ENCODE measurements around the gene NAPG.
"Not testable (repeated sequence)": the region's sequence is repeated elsewhere in the genome, so short reads cannot be mapped to it uniquely, and the experiment has no call there.

The NAPG gene

DNA sequence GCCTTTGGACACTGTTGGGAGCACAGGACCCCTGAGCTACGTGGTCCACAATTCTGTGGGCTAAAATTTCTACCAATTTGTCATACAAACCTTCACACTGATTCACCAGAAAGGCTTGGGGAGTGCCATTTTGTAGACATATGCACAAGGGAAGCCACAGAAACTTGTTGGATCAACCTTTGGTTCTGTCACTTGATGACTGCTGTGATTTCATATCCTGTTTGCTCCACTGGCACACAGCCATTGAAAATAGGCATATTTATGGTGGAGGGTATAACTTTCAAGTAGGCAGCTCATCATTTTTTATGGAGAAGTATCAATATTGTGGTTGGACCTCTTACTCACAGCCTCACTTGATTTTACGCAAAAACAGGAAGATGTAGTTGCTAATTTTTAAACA lies 10.5 kb downstream of the NAPG start:
- Histone ChIP-seq H3K27me3 (replicated peaks; ENCODE audit: control insufficient read depth, insufficient read depth, low read length) (no peaks in the 10 kb centered on the region), H3K4me3 (replicated peaks; ENCODE audit: low read depth, low read length) (no peak overlapping the region), H3K36me3 (ENCODE audit: control insufficient read depth, insufficient read depth, low read length) (peaks cover under 1% of the 10 kb centered on the region)
- no peak for TF ChIP-seq CTCF (IDR thresholded peaks at IDR 0.05; ENCODE audit: insufficient read depth, low read length, poor library complexity, severe bottlenecking)
- DNase-seq (ENCODE audit: extremely low read depth, insufficient read length) = no peak

DNA sequence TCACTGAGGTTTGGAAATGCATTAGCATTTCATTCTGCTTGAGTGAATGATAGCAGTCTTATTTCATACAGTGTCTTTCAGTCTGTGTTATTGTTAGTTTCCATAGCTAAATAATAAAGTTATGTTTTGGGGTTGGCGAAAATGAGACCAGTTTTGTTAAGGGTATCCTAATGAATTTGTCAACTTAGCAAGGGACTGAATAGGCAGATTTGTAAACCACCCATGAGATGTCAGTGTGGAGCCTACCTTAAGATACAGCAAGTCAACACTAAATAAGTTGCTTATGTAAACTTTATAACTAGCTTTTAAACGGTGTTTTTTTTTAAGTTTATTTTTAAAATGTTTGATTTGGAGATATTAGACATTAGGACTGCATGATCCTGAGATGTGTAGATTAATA lies 11.9 kb downstream of the NAPG start:
- no peak for DNase-seq (ENCODE audit: extremely low read depth, insufficient read length)
- Histone ChIP-seq H3K36me3 (ENCODE audit: control insufficient read depth, insufficient read depth, low read length) (peaks cover 8% of the 10 kb centered on the region), H3K27me3 (replicated peaks; ENCODE audit: control insufficient read depth, insufficient read depth, low read length) (no peaks in the 10 kb centered on the region)

GRCh38 chr18:10539124-10539523 lies 13.3 kb downstream of the NAPG start:
- DNase-seq (ENCODE audit: extremely low read depth, insufficient read length); H3K27me3 ChIP-seq (replicated peaks; ENCODE audit: control insufficient read depth, insufficient read depth, low read length); H3K36me3 ChIP-seq (ENCODE audit: control insufficient read depth, insufficient read depth, low read length); H3K4me3 ChIP-seq (replicated peaks; ENCODE audit: low read depth, low read length): not testable (repeated sequence)

More for the DNA sequence above, 11.9 kb downstream of the NAPG start:
- no peak for TF ChIP-seq CTCF (IDR thresholded peaks at IDR 0.05; ENCODE audit: insufficient read depth, low read length, poor library complexity, severe bottlenecking)
- H3K4me3 ChIP-seq (replicated peaks; ENCODE audit: low read depth, low read length) = no peak overlapping the region

DNA sequence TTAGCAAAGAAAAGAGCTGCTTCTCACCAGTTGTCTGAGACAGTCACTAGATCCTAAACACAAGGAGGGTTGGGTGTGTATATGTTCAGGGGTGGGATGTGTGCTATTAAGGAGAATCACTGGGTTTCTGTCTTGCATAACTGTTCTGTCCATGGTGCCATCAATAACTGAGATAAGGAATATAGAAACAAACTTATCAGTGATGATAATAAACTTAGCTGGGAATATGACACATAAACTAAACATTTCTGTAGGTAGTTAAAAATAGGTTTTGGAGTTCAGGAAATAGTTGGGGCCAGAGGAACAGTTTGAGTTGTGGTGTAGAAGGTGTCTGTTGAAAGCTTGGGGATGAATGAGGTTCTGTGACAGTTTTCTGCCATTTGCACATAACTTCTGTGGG lies 17.4 kb downstream of the NAPG start:
- TF ChIP-seq CTCF (IDR thresholded peaks at IDR 0.05; ENCODE audit: insufficient read depth, low read length, poor library complexity, severe bottlenecking) = no peak
- peaks cover 22% of the 10 kb centered on the region for H3K36me3 ChIP-seq (ENCODE audit: control insufficient read depth, insufficient read depth, low read length)

DNA sequence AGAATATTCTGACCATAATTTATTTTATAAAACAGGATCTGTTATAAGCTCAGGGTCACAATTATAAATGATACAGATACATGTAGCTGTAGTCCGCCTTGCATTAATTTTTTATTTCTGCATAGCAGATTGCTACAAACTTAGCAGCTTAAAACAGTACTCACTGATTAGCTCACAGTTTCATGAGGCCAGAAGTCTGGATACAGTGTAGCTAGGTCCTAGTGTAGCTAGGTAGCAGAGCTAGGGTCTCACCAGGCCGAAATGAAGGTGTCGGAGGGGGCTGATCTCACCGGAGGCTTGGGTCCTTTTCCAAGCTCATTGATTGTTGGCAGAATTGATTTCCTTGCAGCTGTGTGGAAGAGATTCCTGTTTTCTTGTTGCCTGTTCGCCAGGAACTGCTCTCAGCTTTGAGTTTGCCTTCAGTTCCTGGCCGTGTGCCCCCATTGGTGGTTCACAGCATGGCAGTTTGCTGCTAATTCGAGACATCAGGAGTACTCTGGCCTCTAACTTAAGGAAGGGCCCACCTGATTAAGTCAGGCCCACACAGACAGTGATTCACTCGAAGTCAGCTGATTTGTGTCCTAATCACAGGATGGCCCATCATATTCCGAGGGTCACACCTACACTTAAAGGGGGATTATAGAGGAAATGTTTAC lies 18.4 kb downstream of the NAPG start:
- no peak for TF ChIP-seq CTCF (IDR thresholded peaks at IDR 0.05; ENCODE audit: insufficient read depth, low read length, poor library complexity, severe bottlenecking)
- Histone ChIP-seq H3K36me3 (ENCODE audit: control insufficient read depth, insufficient read depth, low read length) (peaks cover 26% of the 10 kb centered on the region), H3K27me3 (replicated peaks; ENCODE audit: control insufficient read depth, insufficient read depth, low read length) (no peaks in the 10 kb centered on the region), H3K4me3 (replicated peaks; ENCODE audit: low read depth, low read length) (no peak overlapping the region)
- no peak for DNase-seq (ENCODE audit: extremely low read depth, insufficient read length)

More for the DNA sequence above, 17.4 kb downstream of the NAPG start:
- no peak overlapping the region for H3K4me3 ChIP-seq (replicated peaks; ENCODE audit: low read depth, low read length)
- DNase-seq (ENCODE audit: extremely low read depth, insufficient read length) = no peak
- H3K27me3 ChIP-seq (replicated peaks; ENCODE audit: control insufficient read depth, insufficient read depth, low read length) = no peaks in the 10 kb centered on the region

GRCh38 chr18:10546557-10547300 lies 20.9 kb downstream of the NAPG start:
- H3K36me3 ChIP-seq (ENCODE audit: control insufficient read depth, insufficient read depth, low read length) = peaks cover 21% of the 10 kb centered on the region
- no peak overlapping the region for H3K4me3 ChIP-seq (replicated peaks; ENCODE audit: low read depth, low read length)
- no peak for TF ChIP-seq CTCF (IDR thresholded peaks at IDR 0.05; ENCODE audit: insufficient read depth, low read length, poor library complexity, severe bottlenecking)
- DNase-seq (ENCODE audit: extremely low read depth, insufficient read length) = no peak
- H3K27me3 ChIP-seq (replicated peaks; ENCODE audit: control insufficient read depth, insufficient read depth, low read length) = no peaks in the 10 kb centered on the region

All from GM06990 (cell line).